Activated CD4-positive, alpha-beta T cell treated with anti-CD3 and anti-CD28 coated beads for 24 hours (primary cell): ENCODE results near the gene RAB3D.

Source experiments
- DNase-seq, 2 donors: peaks; one replicate each; pipeline ENCODE4 v3.0.0-alpha.2; 2020; ENCODE audit warnings: low read depth in 2 of 2

RAB3D gene

GRCh38 chr19:11295180-11295579, 44.3 kb downstream of the RAB3D start:
- DNase-seq: no peak

- DNase-seq: peak; percentile 74 to 80
These were observed 45.7 kb downstream of the RAB3D start for GRCh38 chr19:11293433-11294389.

- DNase-seq: no peak
These were observed 47.5 kb downstream of the RAB3D start for GRCh38 chr19:11291991-11292390.

- no peak for DNase-seq
These were observed 48.0 kb downstream of the RAB3D start for GRCh38 chr19:11291415-11291814.

GRCh38 chr19:11290256-11290655, 49.2 kb downstream of the RAB3D start:
- DNase-seq: no peak

- DNase-seq: no peak
These were observed 51.1 kb downstream of the RAB3D start for GRCh38 chr19:11288349-11288748.

- DNase-seq: no peak
These were observed 53.0 kb downstream of the RAB3D start for GRCh38 chr19:11286312-11286974.

GRCh38 chr19:11284515-11284914, 54.9 kb downstream of the RAB3D start:
- DNase-seq: no peak

- DNase-seq: no peak
These were observed 58.0 kb downstream of the RAB3D start for GRCh38 chr19:11281356-11282049.

GRCh38 chr19:11279505-11280236, 59.8 kb downstream of the RAB3D start:
- DNase-seq: no peak

GRCh38 chr19:11278670-11279069, 60.8 kb downstream of the RAB3D start:
- no peak for DNase-seq

- no peak for DNase-seq
These were observed 64.8 kb downstream of the RAB3D start for GRCh38 chr19:11274533-11275086.

- no peak for DNase-seq
These were observed 65.5 kb downstream of the RAB3D start for GRCh38 chr19:11273989-11274388.

- DNase-seq: no peak
These were observed 66.2 kb downstream of the RAB3D start for GRCh38 chr19:11273296-11273695.
